ENCODE results near the gene PRTN3. TPM values are rescaled to one million over a fixed set of nuclear protein-coding genes. Genes with fewer than 3 reads are reported as not detected.
"Not testable (repeated sequence)": the region's sequence is repeated elsewhere in the genome, so short reads cannot be mapped to it uniquely, and the experiment has no call there.

The PRTN3 gene
- total and polyA plus RNA-seq, 3 experiments from 2014 or later = not detected

- H3K27me3 ChIP-seq (ENCODE audit: insufficient read depth, low read length, poor library complexity, severe bottlenecking) = peaks cover 7% of the 10 kb centered on the region
- peaks cover 28 to 45% of the 10 kb centered on the region in 2 donors for H3K27me3 Mint-ChIP-seq
- ChIA-PET POLR2A (no interaction called here), CTCF (no interaction called here)
- H3K9me3 ChIP-seq (ENCODE audit: low read length) = no peaks in the 10 kb centered on the region
- no peaks in the 10 kb centered on the region for H3K36me3 ChIP-seq (ENCODE audit: insufficient read depth, low read length)
- peaks cover 0 to 10% (median 3%) of the 10 kb centered on the region in 3 donors for H3K4me1 Mint-ChIP-seq
- no peaks in the 10 kb centered on the region for H3K4me1 ChIP-seq (ENCODE audit: insufficient read depth, low read length)
- peaks cover 0 to 3% (median 0%) of the 10 kb centered on the region in 5 donors for H3K9me3 Mint-ChIP-seq
- H3K4me3 ChIP-seq (ENCODE audit: low read length) = no peak overlapping the region
- no peak overlapping the region for H3K27ac Mint-ChIP-seq
- no peak for DNase-seq
- H3K27ac ChIP-seq (ENCODE audit: low read depth, low read length) = peak overlapping the region; percentile 38
- H3K36me3 Mint-ChIP-seq = no peaks in the 10 kb centered on the region
- peak overlapping the region in 1 of 7 donors; percentile 40 for H3K4me3 Mint-ChIP-seq
Observed at GRCh38 chr19:843836-844545, 3.2 kb downstream of the PRTN3 start.

DNA sequence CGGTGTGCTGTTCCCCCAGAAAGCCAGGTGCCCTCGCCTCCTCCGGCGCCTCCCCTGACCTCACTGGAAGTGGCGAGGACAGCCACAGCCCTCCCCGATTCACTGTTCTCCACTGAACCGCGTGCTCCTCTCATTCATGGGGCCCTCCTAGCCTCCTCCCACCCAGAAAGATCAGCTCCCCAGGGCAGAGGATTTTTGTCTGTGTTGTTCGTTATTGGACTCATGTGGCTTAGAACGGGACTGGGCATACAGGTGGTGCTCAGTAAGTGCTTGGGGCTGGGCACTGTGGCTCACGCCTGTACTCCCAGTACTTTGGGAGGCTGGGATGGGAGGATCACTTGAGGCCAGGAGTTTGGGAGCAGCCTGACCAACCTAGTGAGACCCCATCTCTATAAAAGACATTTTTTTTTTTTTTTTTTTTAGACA lies 3.8 kb downstream of the PRTN3 start:
- Mint-ChIP-seq H3K4me1 (peaks cover 0 to 10% (median 3%) of the 10 kb centered on the region in 3 donors), H3K9me3 (peaks cover 0 to 3% (median 0%) of the 10 kb centered on the region in 5 donors), H3K27me3 (peaks cover 33 to 48% of the 10 kb centered on the region in 2 donors), H3K27ac (peak overlapping the region in 2 of 8 donors; percentile 21 to 47), H3K4me3 (peak overlapping the region in 2 of 7 donors; percentile 40 to 41), H3K36me3 (no peaks in the 10 kb centered on the region)
- Histone ChIP-seq H3K9me3 (ENCODE audit: low read length) (no peaks in the 10 kb centered on the region), H3K27me3 (ENCODE audit: insufficient read depth, low read length, poor library complexity, severe bottlenecking) (peaks cover 7% of the 10 kb centered on the region), H3K36me3 (ENCODE audit: insufficient read depth, low read length) (no peaks in the 10 kb centered on the region), H3K4me1 (ENCODE audit: insufficient read depth, low read length) (no peaks in the 10 kb centered on the region), H3K4me3 (ENCODE audit: low read length) (no peak overlapping the region), H3K27ac (ENCODE audit: low read depth, low read length) (no peak overlapping the region)
- ChIA-PET POLR2A (no interaction called here), CTCF (no interaction called here)
- DNase-seq = no peak

GRCh38 chr19:845707-846521 lies 5.1 kb downstream of the PRTN3 start:
- CTCF ChIA-PET = no interaction called here

DNA sequence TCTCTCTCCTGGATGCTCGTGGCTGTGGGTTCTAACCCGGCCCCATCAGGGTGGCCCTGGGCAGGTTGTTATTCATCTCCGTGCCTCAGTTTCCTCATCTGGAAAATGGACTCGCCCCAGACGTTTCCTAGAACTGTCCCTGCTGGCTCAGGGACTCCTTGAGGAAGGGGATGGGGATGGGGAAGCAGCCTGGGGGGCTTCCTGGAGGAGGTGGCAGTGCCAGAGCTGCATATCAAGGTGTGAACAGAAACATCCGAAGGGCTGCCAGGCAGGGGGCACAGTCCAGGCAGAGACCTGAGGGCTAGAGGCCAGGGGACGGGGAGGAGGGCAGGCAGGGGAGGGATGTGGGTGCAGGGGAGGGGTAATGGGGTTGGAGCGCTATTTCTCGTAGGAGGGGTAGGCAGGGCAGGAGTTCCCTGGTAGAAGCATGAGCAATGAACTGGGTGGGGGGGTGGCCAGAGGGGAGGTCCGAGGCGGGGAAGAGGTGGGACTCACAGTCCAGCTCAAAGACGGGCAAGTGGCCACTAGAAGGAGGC lies 7.7 kb downstream of the PRTN3 start:
- no peaks in the 10 kb centered on the region for H3K9me3 Mint-ChIP-seq
- Histone ChIP-seq H3K27me3 (ENCODE audit: insufficient read depth, low read length, poor library complexity, severe bottlenecking) (peaks cover 19% of the 10 kb centered on the region), H3K36me3 (ENCODE audit: insufficient read depth, low read length) (no peaks in the 10 kb centered on the region), H3K27ac (ENCODE audit: low read depth, low read length) (no peak overlapping the region), H3K4me1 (ENCODE audit: insufficient read depth, low read length) (no peaks in the 10 kb centered on the region), H3K9me3 (ENCODE audit: low read length) (no peaks in the 10 kb centered on the region), H3K4me3 (ENCODE audit: low read length) (no peak overlapping the region)
- no peak for DNase-seq
- no peak overlapping the region for H3K27ac Mint-ChIP-seq
- ChIA-PET CTCF (interaction anchor here (1.1 kb wide), 1 partner anchor 15 kb away, joined by 5 read pairs; no protein-coding TSS in a partner anchor), POLR2A (interaction anchor here (0.6 to 0.7 kb wide), 3 partner anchors 15 to 150 kb away, joined by 3 to 6 read pairs (median 3); no protein-coding TSS in a partner anchor)
- no peaks in the 10 kb centered on the region for H3K36me3 Mint-ChIP-seq
- peaks cover 32 to 45% of the 10 kb centered on the region in 2 donors for H3K27me3 Mint-ChIP-seq
- H3K4me3 Mint-ChIP-seq = no peak overlapping the region
- peaks cover 0 to 5% (median 3%) of the 10 kb centered on the region in 3 donors for H3K4me1 Mint-ChIP-seq

More at GRCh38 chr19:845707-846521, 5.1 kb downstream of the PRTN3 start:
- Histone ChIP-seq H3K9me3 (ENCODE audit: low read length) (no peaks in the 10 kb centered on the region), H3K27me3 (ENCODE audit: insufficient read depth, low read length, poor library complexity, severe bottlenecking) (peaks cover 19% of the 10 kb centered on the region), H3K36me3 (ENCODE audit: insufficient read depth, low read length) (no peaks in the 10 kb centered on the region), H3K4me3 (ENCODE audit: low read length) (no peak overlapping the region), H3K4me1 (ENCODE audit: insufficient read depth, low read length) (no peaks in the 10 kb centered on the region), H3K27ac (ENCODE audit: low read depth, low read length) (no peak overlapping the region)
- POLR2A ChIA-PET = no interaction called here
- Mint-ChIP-seq H3K4me3 (no peak overlapping the region), H3K27ac (peak overlapping the region in 1 of 8 donors; percentile 34), H3K27me3 (peaks cover 34 to 53% of the 10 kb centered on the region in 2 donors), H3K36me3 (no peaks in the 10 kb centered on the region), H3K9me3 (peaks cover 0 to 3% (median 0%) of the 10 kb centered on the region in 5 donors), H3K4me1 (peaks cover 0 to 10% (median 3%) of the 10 kb centered on the region in 3 donors)
- DNase-seq = no peak

DNA sequence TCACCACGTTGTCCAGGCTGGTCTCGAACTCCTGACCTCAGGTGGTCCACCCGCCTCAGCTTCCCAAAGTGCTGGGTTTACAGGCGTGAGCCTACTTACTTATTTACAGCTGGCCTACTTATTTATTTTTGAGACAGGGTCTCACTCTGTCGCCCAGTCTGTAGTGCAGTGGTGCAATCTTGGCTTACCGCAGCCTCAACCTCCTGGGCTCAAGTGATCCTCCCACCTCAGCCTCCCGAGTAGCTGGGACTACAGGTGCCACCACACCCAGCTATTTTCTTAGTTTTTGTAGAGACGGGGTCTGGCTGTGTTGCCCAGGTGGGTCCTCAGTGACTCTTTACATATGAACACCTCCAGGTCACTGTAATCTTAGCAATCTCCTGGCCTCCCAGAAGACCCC lies 8.4 kb downstream of the PRTN3 start:
- H3K27ac ChIP-seq (ENCODE audit: low read depth, low read length); H3K4me3 Mint-ChIP-seq; H3K36me3 Mint-ChIP-seq; H3K4me3 ChIP-seq (ENCODE audit: low read length); H3K36me3 ChIP-seq (ENCODE audit: insufficient read depth, low read length); H3K9me3 Mint-ChIP-seq; H3K27ac Mint-ChIP-seq; DNase-seq; H3K9me3 ChIP-seq (ENCODE audit: low read length); H3K4me1 ChIP-seq (ENCODE audit: insufficient read depth, low read length); H3K4me1 Mint-ChIP-seq: not testable (repeated sequence)
- H3K27me3 ChIP-seq (ENCODE audit: insufficient read depth, low read length, poor library complexity, severe bottlenecking) = peaks cover 19% of the 10 kb centered on the region
- peaks cover 30 to 45% of the 10 kb centered on the region in 2 donors for H3K27me3 Mint-ChIP-seq
- POLR2A ChIA-PET = interaction anchor here (0.7 kb wide), 2 partner anchors 14 to 149 kb away, joined by 3 read pairs; no protein-coding TSS in a partner anchor
- CTCF ChIA-PET = interaction anchor here (1.1 to 1.5 kb wide), 2 partner anchors 15 to 135 kb away, joined by 3 to 5 read pairs; partner anchors contain the start of gene WDR18

DNA sequence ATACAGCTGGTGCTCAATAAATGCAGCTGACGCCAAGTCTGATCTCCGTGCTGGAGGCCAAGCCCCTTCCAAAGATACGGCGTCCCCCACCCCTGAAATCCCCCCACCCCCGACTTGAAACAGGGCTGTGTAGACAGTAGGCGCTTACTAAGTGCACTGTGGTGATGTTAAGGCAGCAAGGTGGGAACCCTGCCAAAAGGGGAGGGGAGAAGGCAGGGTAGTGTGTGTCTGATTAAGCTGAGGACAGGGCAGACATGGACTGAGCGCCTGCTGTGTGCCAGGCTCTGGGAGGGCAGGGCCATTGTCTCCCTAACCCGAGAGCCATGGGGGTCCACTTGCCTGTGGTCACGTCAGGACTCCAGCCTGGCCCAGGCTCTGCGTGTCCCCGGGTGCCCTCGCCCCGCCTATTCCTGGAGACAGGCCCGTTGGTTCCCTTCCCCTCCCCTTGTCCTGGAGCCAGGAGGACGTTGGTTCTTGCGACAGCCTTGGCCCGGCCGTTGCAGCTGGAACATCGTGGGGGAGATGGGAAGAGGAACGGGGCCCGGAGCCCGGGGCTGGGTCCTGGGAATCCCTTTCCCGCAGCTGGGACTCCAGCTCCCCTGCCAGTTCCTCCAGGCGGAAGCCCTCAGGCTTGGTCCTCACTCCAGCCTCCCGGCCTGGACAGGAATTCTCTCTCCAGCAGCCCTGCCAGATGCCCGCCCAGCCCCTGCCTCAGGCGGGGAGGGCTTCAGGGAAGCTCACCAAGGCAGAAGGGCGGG lies 9.6 kb downstream of the PRTN3 start:
- Mint-ChIP-seq H3K27me3 (peaks cover 28 to 36% of the 10 kb centered on the region in 2 donors), H3K4me3 (no peak overlapping the region), H3K9me3 (no peaks in the 10 kb centered on the region), H3K36me3 (no peaks in the 10 kb centered on the region), H3K27ac (no peak overlapping the region), H3K4me1 (no peaks in the 10 kb centered on the region)
- ChIA-PET POLR2A (no interaction called here), CTCF (interaction anchor here (0.7 to 1.6 kb wide), 3 partner anchors 51 to 134 kb away, joined by 3 to 4 read pairs (median 3); partner anchors contain the start of gene WDR18)
- no peak for DNase-seq
- Histone ChIP-seq H3K27ac (ENCODE audit: low read depth, low read length) (no peak overlapping the region), H3K4me3 (ENCODE audit: low read length) (no peak overlapping the region), H3K27me3 (ENCODE audit: insufficient read depth, low read length, poor library complexity, severe bottlenecking) (peaks cover 19% of the 10 kb centered on the region), H3K36me3 (ENCODE audit: insufficient read depth, low read length) (no peaks in the 10 kb centered on the region), H3K4me1 (ENCODE audit: insufficient read depth, low read length) (no peaks in the 10 kb centered on the region), H3K9me3 (ENCODE audit: low read length) (no peaks in the 10 kb centered on the region)

GRCh38 chr19:850979-851335 lies 10.2 kb downstream of the PRTN3 start:
- H3K36me3 ChIP-seq (ENCODE audit: insufficient read depth, low read length) = no peaks in the 10 kb centered on the region
- H3K36me3 Mint-ChIP-seq = no peaks in the 10 kb centered on the region
- peaks cover 19% of the 10 kb centered on the region for H3K27me3 ChIP-seq (ENCODE audit: insufficient read depth, low read length, poor library complexity, severe bottlenecking)
- DNase-seq = no peak
- no peaks in the 10 kb centered on the region for H3K4me1 ChIP-seq (ENCODE audit: insufficient read depth, low read length)
- no peak overlapping the region for H3K4me3 ChIP-seq (ENCODE audit: low read length)
- H3K27me3 Mint-ChIP-seq = peaks cover 28 to 32% of the 10 kb centered on the region in 2 donors
- no peak overlapping the region for H3K27ac Mint-ChIP-seq
- H3K9me3 ChIP-seq (ENCODE audit: low read length) = no peaks in the 10 kb centered on the region
- H3K4me1 Mint-ChIP-seq = no peaks in the 10 kb centered on the region
- H3K9me3 Mint-ChIP-seq = no peaks in the 10 kb centered on the region
- ChIA-PET CTCF (interaction anchor here (0.7 to 1.6 kb wide), 2 partner anchors 52 to 69 kb away, joined by 3 to 4 read pairs; no protein-coding TSS in a partner anchor), POLR2A (no interaction called here)
- no peak overlapping the region for H3K4me3 Mint-ChIP-seq
- H3K27ac ChIP-seq (ENCODE audit: low read depth, low read length) = no peak overlapping the region

Data from CD8-positive, alpha-beta memory T cell (primary cell).